MM.1S (cell line): Measurements from ENCODE around the gene PRR15L.

Source experiments
- DNase-seq: peaks from one replicate; pipeline ENCODE4 v3.0.0-alpha.2; 2015
- H2AFZ ChIP-seq: fragments of 300-600 bp; sonication (generic); 2 replicates; pipeline ENCODE4 v1.6.0; 2016; ENCODE audit warnings: antibody characterized with exemption, low read length
- H3F3A ChIP-seq: fragments of 300-600 bp; sonication (generic); 2 replicates; pipeline ENCODE4 v1.6.1; 2016; ENCODE audit warnings: mild to moderate bottlenecking, antibody characterized with exemption, low read length, moderate library complexity, mixed read lengths; ENCODE audit not compliant: insufficient read depth
- H3K27ac ChIP-seq: fragments of 300-600 bp; sonication (generic); 2 replicates; pipeline ENCODE4 v1.5.1; 2016; ENCODE audit warnings: mild to moderate bottlenecking, low read length
- H3K27me3 ChIP-seq: fragments of 300-600 bp; sonication (generic); replicated peaks from 2 replicates; pipeline ENCODE4 v1.6.0; 2016; ENCODE audit warnings: low read length; ENCODE audit not compliant: insufficient read depth
- H3K36me3 ChIP-seq: fragments of 300-600 bp; sonication (generic); replicated peaks from 2 replicates; pipeline ENCODE4 v1.6.1; 2016; ENCODE audit warnings: mild to moderate bottlenecking, low read length, mixed read lengths; ENCODE audit not compliant: insufficient read depth
- H3K4me1 ChIP-seq: fragments of 300-600 bp; sonication (generic); 2 replicates; pipeline ENCODE4 v1.6.1; 2016; ENCODE audit warnings: low read length, mixed read lengths
- H3K4me2 ChIP-seq: fragments of 300-600 bp; sonication (generic); 2 replicates; pipeline ENCODE4 v1.6.0; 2016; ENCODE audit warnings: low read depth, low read length
- H3K4me3 ChIP-seq: fragments of 300-600 bp; sonication (generic); 2 replicates; pipeline ENCODE4 v1.5.1; 2016; ENCODE audit warnings: low read length, mixed read lengths
- H3K79me2 ChIP-seq: fragments of 300-600 bp; sonication (generic); 2 replicates; pipeline ENCODE4 v1.6.1; 2016; ENCODE audit warnings: mixed run types, low read length, mixed read lengths
- H3K9ac ChIP-seq: fragments of 300-600 bp; sonication (generic); 2 replicates; pipeline ENCODE4 v1.6.1; 2016; ENCODE audit warnings: low read length, mixed read lengths
- H3K9me2 ChIP-seq: fragments of 300-600 bp; sonication (generic); replicated peaks from 2 replicates; pipeline ENCODE4 v1.6.1; 2016; ENCODE audit warnings: mild to moderate bottlenecking, low read length, mixed read lengths; ENCODE audit not compliant: insufficient read depth
- H3K9me3 ChIP-seq: fragments of 300-600 bp; sonication (generic); replicated peaks from 2 replicates; pipeline ENCODE4 v1.6.1; 2016; ENCODE audit warnings: mild to moderate bottlenecking, low read length, mixed read lengths; ENCODE audit not compliant: insufficient read depth
- H4K20me1 ChIP-seq: fragments of 300-600 bp; sonication (generic); 2 replicates; pipeline ENCODE4 v1.6.1; 2016; ENCODE audit warnings: mild to moderate bottlenecking, low read length, moderate library complexity, mixed read lengths; ENCODE audit not compliant: insufficient read depth
- CTCF ChIP-seq: fragments of 300-600 bp; sonication (generic); IDR thresholded peaks from 2 replicates; pipeline ENCODE4 v1.5.1; 2016; ENCODE audit warnings: antibody characterized with exemption, low read length, mixed read lengths
- EZH2 ChIP-seq: fragments of 300-600 bp; sonication (generic); optimal IDR thresholded peaks from 2 replicates; pipeline ENCODE3; 2017; ENCODE audit warnings: low read depth, mild to moderate bottlenecking, antibody characterized with exemption, low read length, mixed read lengths
- EZH2phosphoT487 ChIP-seq: fragments of 300-600 bp; sonication (generic); IDR thresholded peaks from 2 replicates; pipeline ENCODE4 v1.6.1; 2018; ENCODE audit warnings: antibody characterized with exemption, low read length

PRR15L gene

GRCh38 chr17:47987240-47987835, 29.7 kb upstream of the PRR15L start:
- no peak for DNase-seq
- no peak for TF ChIP-seq EZH2
- TF ChIP-seq CTCF: no peak
- TF ChIP-seq EZH2phosphoT487: no peak

GRCh38 chr17:47986520-47986919, 28.8 kb upstream of the PRR15L start:
- no peaks in the 10 kb centered on the region for H3K9me2 ChIP-seq
- TF ChIP-seq EZH2 (no peak), CTCF (no peak), EZH2phosphoT487 (no peak)
- no peaks in the 10 kb centered on the region for H3K79me2 ChIP-seq
- H3F3A ChIP-seq: peaks cover 12% of the 10 kb centered on the region
- no peak for DNase-seq
- no peak overlapping the region for H2AFZ ChIP-seq
- H3K27ac ChIP-seq: no peak overlapping the region
- no peaks in the 10 kb centered on the region for H3K36me3 ChIP-seq
- no peaks in the 10 kb centered on the region for H3K27me3 ChIP-seq
- no peak overlapping the region for H3K4me2 ChIP-seq
- no peaks in the 10 kb centered on the region for H3K9me3 ChIP-seq
- H3K4me1 ChIP-seq: peaks cover 25% of the 10 kb centered on the region
- H4K20me1 ChIP-seq: no peaks in the 10 kb centered on the region
- H3K9ac ChIP-seq: no peak overlapping the region
- no peak overlapping the region for H3K4me3 ChIP-seq

More at GRCh38 chr17:47987240-47987835, 29.7 kb upstream of the PRR15L start:
- H3K4me2 ChIP-seq: no peak overlapping the region
- H3K27ac ChIP-seq: no peak overlapping the region
- no peaks in the 10 kb centered on the region for H3K79me2 ChIP-seq
- no peaks in the 10 kb centered on the region for H3K36me3 ChIP-seq
- H3K9me2 ChIP-seq: no peaks in the 10 kb centered on the region
- H3K27me3 ChIP-seq: no peaks in the 10 kb centered on the region
- peaks cover 25% of the 10 kb centered on the region for H3K4me1 ChIP-seq
- no peak overlapping the region for H3K9ac ChIP-seq
- no peak overlapping the region for H2AFZ ChIP-seq
- H4K20me1 ChIP-seq: no peaks in the 10 kb centered on the region
- no peak overlapping the region for H3K4me3 ChIP-seq
- peaks cover 12% of the 10 kb centered on the region for H3F3A ChIP-seq
- H3K9me3 ChIP-seq: no peaks in the 10 kb centered on the region

- H4K20me1 ChIP-seq: no peaks in the 10 kb centered on the region
- TF ChIP-seq EZH2: no peak
- no peak for TF ChIP-seq EZH2phosphoT487
- no peak overlapping the region for H3K27ac ChIP-seq
- no peak overlapping the region for H3K4me2 ChIP-seq
- DNase-seq: no peak
- peaks cover 2% of the 10 kb centered on the region for H3K4me1 ChIP-seq
- H3K36me3 ChIP-seq: no peaks in the 10 kb centered on the region; the same call in 1 of the 2 replicates
- H2AFZ ChIP-seq: no peak overlapping the region
- no peaks in the 10 kb centered on the region for H3K9me2 ChIP-seq
- no peaks in the 10 kb centered on the region for H3K79me2 ChIP-seq
- no peaks in the 10 kb centered on the region for H3F3A ChIP-seq
- H3K4me3 ChIP-seq: no peak overlapping the region
- no peaks in the 10 kb centered on the region for H3K9me3 ChIP-seq
- no peak overlapping the region for H3K9ac ChIP-seq
- no peaks in the 10 kb centered on the region for H3K27me3 ChIP-seq
These were observed 26.0 kb upstream of the PRR15L start for GRCh38 chr17:47983492-47984223.
